Ecto neural progenitor cell (in vitro differentiated cells): ENCODE results near the gene NUDT6.

Experiments used
- DNase-seq: peaks from one replicate; pipeline ENCODE4 v3.0.0-alpha.2; 2018; ENCODE audit warnings: low spot score

NUDT6 gene

GRCh38 chr4:122914292-122914904 lies 8.0 kb downstream of the NUDT6 start:
- no peak for DNase-seq

GRCh38 chr4:122912810-122913575 lies 9.4 kb downstream of the NUDT6 start:
- DNase-seq = no peak

GRCh38 chr4:122911588-122911987 lies 10.8 kb downstream of the NUDT6 start:
- no peak for DNase-seq

- no peak for DNase-seq
These were observed 12.7 kb downstream of the NUDT6 start for GRCh38 chr4:122909683-122910082.

GRCh38 chr4:122908223-122908622 lies 14.2 kb downstream of the NUDT6 start:
- no peak for DNase-seq

GRCh38 chr4:122906859-122907305 lies 15.5 kb downstream of the NUDT6 start:
- DNase-seq = no peak

- no peak for DNase-seq
These were observed 18.6 kb downstream of the NUDT6 start for GRCh38 chr4:122903766-122904288.

- DNase-seq = no peak
These were observed 21.0 kb downstream of the NUDT6 start for GRCh38 chr4:122901247-122902010.

- DNase-seq = no peak
These were observed 22.1 kb downstream of the NUDT6 start for GRCh38 chr4:122900314-122900713.

- DNase-seq = no peak
These were observed 22.7 kb downstream of the NUDT6 start for GRCh38 chr4:122899682-122900081.

GRCh38 chr4:122898370-122899150 lies 23.8 kb downstream of the NUDT6 start:
- no peak for DNase-seq

GRCh38 chr4:122896270-122896669 lies 26.1 kb downstream of the NUDT6 start:
- no peak for DNase-seq

- DNase-seq = no peak
These were observed 26.9 kb downstream of the NUDT6 start for GRCh38 chr4:122895336-122895995.

GRCh38 chr4:122894827-122895226 lies 27.6 kb downstream of the NUDT6 start:
- DNase-seq = no peak

- no peak for DNase-seq
These were observed 32.1 kb downstream of the NUDT6 start for GRCh38 chr4:122890147-122890795.

GRCh38 chr4:122889726-122890125 lies 32.7 kb downstream of the NUDT6 start:
- DNase-seq = no peak

GRCh38 chr4:122884499-122884898 lies 37.9 kb downstream of the NUDT6 start:
- no peak for DNase-seq

GRCh38 chr4:122882857-122883735 lies 39.3 kb downstream of the NUDT6 start:
- DNase-seq = no peak

- DNase-seq = no peak
These were observed 43.4 kb downstream of the NUDT6 start for GRCh38 chr4:122879001-122879400.

- no peak for DNase-seq
These were observed 45.9 kb downstream of the NUDT6 start for GRCh38 chr4:122876456-122876855.
